GM21717 (cell line): ENCODE results near the gene IL18R1.

Experiments used
- ATAC-seq: cut with Tn5 transposase; IDR thresholded peaks from one replicate; pipeline ENCODE4 v1.9.1; 2021; ENCODE audit warnings: mild to moderate bottlenecking, moderate library complexity; ENCODE audit not compliant: unreplicated experiment

IL18R1 gene

GRCh38 chr2:102387763-102388546 lies 32.4 kb downstream of the IL18R1 start:
- peak; percentile 59 for ATAC-seq

- no peak for ATAC-seq
Observed at GRCh38 chr2:102391565-102391964, 36.0 kb downstream of the IL18R1 start.

GRCh38 chr2:102392096-102392495 lies 36.5 kb downstream of the IL18R1 start:
- ATAC-seq: no peak

GRCh38 chr2:102392942-102393341 lies 37.3 kb downstream of the IL18R1 start:
- no peak for ATAC-seq

- ATAC-seq: no peak
Observed at GRCh38 chr2:102396012-102396411, 40.4 kb downstream of the IL18R1 start.

GRCh38 chr2:102397209-102397608 lies 41.6 kb downstream of the IL18R1 start:
- ATAC-seq: no peak

GRCh38 chr2:102399499-102400141 lies 44.0 kb downstream of the IL18R1 start:
- ATAC-seq: no peak

- ATAC-seq: no peak
Observed at GRCh38 chr2:102401456-102401855, 45.9 kb downstream of the IL18R1 start.

GRCh38 chr2:102401865-102402264 lies 46.3 kb downstream of the IL18R1 start:
- no peak for ATAC-seq

- ATAC-seq: no peak
Observed at GRCh38 chr2:102410952-102411351, 55.4 kb downstream of the IL18R1 start.

- no peak for ATAC-seq
Observed at GRCh38 chr2:102412199-102412598, 56.6 kb downstream of the IL18R1 start.

- peak; percentile 59 for ATAC-seq
Observed at GRCh38 chr2:102417946-102418345, 62.4 kb downstream of the IL18R1 start.

GRCh38 chr2:102418421-102418961 lies 62.9 kb downstream of the IL18R1 start:
- peak; percentile 84 for ATAC-seq

GRCh38 chr2:102420290-102420689 lies 64.7 kb downstream of the IL18R1 start:
- ATAC-seq: no peak

- ATAC-seq: no peak
Observed at GRCh38 chr2:102421890-102422759, 66.5 kb downstream of the IL18R1 start.

- no peak for ATAC-seq
Observed at GRCh38 chr2:102422910-102423309, 67.3 kb downstream of the IL18R1 start, which contains the start of gene IL18RAP. IL18RAP (plus strand) TSS chr2:102423160; CDS start chr2:102423278, 118 bp downstream.

- ATAC-seq: no peak
Observed at GRCh38 chr2:102423368-102423767, 67.8 kb downstream of the IL18R1 start.

- peak; percentile 90 for ATAC-seq
Observed at GRCh38 chr2:102424754-102425153, 69.2 kb downstream of the IL18R1 start.

- ATAC-seq: peak; percentile 35
Observed at GRCh38 chr2:102425441-102426132, 70.0 kb downstream of the IL18R1 start.

- no peak for ATAC-seq
Observed at GRCh38 chr2:102427249-102427648, 71.7 kb downstream of the IL18R1 start.
